Activated CD4-positive, alpha-beta T cell treated with anti-CD3 and anti-CD28 coated beads, Interleukin-2, amount 50 U/mL, for 1 hour (primary cell): ENCODE results near the gene SPOCK1.

Experiments
- DNase-seq: peaks from one replicate; pipeline ENCODE4 v3.0.0-alpha.2; 2020

Gene SPOCK1

DNA sequence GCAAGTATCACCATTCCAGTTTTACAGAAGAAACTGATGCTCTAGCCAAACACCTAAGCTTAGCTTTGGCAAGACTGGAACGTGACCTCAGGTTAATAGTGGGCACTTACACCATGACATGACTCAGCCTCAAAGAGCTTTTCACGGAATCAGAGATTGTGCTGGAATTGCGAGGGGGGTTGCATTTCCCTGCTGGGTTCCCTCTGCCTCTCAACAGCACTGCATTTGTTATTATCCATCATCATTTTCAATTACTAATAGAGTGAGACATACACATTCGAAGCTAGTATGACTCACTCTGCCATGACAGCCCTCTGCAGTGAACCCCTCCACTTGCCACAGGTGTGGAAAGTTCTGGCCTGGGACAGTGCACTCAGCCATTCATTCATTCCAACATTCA is 8.0 kb downstream of the SPOCK1 start:
- no peak for DNase-seq

DNA sequence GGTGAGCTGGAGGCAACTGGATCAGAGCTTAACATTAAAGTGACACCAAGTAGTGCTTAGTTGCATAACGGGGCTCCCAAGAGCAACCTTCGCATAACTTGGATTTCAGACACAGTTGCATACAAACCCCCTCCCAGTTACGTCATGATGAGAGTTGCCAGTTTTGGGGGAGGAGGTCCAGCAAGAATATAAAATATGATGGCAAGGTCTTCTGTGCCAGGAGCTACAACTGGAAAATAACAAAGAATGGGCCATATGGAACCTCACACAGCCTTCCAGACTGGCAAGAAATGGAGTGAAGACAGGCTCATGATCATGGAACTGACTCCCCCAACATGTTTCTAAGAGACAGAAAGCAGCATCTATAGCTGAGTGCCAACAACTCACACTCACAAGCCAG is 8.5 kb downstream of the SPOCK1 start:
- DNase-seq = no peak

DNA sequence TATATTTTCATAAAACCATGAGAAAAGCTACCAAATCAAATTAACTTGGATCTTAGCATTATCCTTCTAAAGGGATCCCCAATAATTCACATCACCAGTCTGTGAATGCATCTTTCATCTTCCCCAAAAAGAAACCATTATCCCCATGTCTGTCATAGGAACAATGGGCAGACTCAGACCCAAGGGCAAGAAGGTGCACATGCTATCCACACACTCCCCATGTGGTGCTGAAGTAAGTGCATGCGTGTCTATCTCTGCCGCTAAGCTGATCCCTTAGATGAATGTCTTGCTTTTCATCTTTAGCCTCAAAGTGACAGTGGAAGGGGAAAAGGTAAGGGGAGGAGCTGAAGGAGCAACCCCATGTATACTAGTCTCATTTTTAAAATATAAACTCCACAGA is 10.2 kb downstream of the SPOCK1 start:
- no peak for DNase-seq

DNA sequence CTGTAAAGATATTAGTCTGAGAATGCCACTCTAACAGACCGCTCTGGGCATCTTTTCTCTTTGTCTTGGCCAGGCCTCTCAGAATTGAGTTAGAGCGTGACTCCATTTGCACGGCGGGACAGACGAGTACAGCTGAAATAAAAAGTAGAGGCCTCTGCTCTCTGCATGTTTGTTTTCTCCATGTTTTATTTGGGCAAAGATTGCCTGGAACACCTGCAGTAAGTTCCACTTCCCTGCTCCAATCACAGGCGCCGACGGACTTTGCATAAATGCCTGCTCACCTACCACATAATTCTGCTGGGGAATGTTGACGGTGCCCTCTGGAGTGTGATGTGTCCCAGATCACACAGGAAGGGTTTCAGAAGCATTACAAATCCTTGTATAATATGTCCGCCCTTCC is 10.6 kb downstream of the SPOCK1 start:
- no peak for DNase-seq

DNA sequence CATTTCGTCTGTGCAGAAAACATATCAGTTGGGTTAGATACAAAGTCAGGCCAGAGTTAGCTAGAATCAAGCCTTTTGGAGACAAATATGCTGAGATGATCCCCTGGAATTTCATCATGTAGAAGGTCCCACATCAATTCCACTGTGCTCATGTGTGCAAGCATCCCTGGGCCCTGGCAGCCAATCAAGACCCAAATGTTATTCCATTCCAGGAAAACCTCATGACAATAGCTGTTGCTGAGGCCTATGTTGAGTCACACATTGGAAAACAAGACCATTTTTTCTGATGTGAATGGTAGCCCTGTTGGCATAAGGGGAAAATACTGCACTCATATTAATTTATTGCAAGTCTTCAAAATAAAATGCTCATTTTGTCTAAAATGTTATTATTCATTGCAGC is 11.5 kb downstream of the SPOCK1 start:
- no peak for DNase-seq

DNA sequence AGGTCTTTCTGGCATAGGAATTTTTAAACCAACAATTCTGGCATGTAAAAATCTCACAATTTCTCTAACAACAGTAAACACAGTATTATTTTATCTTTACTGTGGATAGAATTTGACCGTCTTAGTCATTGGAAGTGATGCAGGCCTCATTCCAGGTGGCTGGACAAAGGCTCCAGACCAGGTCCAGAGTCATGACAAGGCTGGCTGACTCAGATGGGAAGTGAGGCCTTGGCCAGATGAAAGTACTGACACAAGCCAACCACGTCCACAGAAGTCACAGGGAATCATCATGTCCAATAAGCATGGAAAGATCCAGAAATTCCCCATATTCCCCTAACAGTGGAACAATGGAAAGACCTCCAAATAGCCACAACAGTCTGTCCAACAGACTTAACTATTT is 12.4 kb downstream of the SPOCK1 start:
- DNase-seq = no peak

DNA sequence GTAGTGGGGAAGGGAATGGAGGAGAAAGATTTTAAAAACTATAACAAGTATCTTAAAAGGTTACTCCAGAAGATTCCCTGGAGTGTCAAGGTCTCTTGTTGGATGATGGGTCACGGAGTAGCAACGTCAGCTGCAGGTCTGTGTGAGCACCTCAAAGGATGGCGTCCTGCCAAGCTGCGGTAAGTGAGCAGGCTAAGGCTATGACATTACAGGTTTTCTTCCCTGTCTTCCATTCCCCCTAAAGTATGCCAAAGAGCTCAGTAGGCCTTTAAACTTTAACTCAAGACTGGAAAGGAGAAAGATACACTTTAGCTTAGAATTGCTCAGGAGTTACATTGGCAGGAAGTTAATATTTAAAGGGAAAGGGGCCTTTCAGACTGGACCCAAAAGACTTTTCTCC is 17.5 kb downstream of the SPOCK1 start:
- no peak for DNase-seq

DNA sequence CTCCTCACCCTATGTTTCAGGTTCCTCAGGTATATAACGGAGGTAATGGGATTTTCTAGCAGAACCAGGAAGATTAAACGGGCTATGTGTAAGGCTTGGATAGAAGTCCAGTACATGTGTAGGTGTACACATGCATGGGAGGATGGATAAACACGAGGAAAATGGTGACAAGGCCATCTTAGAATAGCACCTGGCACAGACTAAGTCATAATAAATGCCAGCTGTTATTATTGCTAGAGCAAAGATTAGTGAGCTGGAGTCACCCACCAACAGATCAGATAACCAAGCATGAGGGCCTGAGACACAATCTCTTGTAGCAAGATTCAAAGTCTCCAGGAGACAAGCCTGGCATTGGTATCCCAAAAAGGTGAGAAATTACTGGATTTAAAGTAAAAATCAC is 21.1 kb downstream of the SPOCK1 start:
- DNase-seq = no peak

DNA sequence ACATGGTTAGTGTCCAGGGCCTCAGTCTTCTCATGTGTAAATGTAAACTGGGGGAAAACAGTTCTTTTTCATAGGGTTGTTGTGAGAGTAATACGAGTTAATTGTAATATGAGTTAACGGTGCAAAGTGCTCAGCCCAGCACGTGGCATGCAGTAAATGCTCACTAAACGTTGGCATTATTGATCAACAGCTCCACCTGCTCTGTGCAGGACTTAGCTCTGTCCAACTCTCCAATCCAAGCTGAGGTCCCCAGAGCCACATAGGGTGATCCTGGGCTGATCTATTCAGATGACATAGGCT is 28.3 kb downstream of the SPOCK1 start:
- no peak for DNase-seq

DNA sequence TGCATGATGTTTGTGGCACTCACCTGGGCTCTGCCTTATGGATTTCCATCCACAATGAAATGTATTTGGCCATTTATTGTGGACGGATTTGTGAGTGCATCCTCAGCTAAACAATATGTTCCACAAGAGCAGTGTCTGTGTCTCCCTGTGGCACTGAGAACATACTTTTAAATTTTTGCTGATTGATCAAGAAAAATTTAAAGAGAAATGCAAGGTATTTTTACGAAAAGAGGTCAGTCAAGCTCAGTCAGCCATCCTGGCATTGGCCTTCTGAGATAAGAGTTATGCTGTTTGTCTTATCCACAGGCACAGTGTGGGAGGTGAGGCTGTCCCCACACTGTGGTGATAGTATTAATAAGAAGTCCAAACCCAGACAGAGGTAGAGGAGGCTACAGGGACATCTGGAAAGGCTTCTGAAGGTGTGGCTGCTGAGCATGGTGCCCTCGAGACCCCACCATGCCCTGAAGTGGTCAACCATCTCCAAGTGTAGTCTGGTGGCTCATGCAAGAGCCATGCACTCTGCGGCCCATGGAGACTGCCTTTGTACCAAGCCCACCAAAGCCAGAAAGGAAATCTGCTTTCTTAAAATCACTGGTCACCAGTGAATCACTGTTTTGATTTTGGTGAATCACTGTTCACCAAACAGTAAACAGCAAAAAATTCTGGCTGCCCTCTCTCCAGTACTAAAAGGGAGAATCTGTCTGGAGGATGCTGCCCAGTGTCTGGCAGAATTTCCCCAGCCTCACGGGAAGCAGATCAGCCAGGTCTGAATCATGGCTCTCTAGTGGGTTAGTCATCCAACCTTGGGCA is 28.8 kb downstream of the SPOCK1 start:
- no peak for DNase-seq

DNA sequence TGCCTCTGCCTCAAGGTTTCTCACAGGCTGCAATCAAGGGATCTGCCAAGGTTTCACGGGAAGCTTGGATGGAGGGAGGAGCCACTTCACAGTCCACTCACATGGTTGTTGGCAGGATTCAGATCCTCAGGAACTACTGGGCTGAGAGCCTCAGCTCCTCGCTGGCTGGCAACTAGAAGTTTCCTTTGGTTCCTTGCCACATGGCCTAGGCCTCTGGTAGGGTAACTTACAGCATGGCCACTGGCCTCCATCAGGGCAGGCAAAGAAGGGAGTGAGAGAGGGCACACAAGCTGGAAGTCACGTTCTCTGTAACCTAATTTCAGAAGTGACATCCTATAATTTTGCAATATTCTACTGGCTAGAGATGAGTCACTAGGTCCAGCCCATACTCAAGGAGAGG is 32.2 kb downstream of the SPOCK1 start:
- DNase-seq = no peak

DNA sequence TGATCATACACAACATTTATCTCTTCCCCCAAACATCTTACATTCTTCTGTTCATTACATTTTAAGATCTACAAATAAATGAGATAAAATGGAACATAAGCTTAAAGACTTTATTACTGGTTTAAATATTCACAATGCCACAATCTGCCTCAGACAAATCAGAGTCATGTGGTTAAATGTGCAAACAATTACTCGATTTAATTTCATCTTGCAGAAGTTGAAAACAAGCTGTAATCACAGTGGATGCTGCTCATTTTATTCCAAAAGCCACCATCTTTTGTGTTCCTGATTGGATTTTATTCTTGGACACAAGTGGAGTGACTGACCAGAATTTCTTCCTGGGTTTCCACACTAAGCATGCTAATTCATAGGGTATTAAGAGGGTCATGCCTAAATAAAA is 33.2 kb downstream of the SPOCK1 start:
- DNase-seq = no peak

DNA sequence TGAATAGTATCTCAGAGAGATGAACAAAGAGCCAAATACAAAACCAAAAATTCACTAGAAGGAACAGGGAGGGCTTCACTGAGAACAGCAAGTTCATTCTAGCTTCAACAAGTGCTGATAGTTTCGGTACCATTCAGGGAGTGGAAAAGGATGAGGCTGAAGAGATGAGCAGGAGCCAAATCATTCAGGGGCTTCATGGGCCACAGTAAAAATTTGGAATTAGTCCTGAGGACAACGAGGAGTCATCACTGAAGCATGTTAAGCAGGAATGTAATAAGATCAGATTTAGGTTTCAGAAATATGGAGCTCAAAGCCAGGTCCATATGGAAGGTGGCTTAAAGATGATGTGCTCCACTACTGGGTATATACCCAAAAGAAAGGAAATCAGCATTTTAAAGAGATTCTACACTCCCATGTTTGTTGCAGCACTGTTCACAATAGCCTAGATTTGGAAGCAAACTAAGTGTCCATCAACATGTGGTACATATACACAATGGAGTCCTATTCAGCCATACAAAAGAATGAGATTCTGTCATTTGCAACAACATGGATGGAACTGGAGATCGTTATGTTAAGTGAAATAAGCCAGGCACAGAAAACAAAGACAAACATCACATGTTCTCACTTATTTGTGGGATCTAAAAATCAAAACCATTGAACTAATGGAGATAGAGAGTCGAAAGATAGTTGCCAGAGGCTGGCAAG is 36.2 kb downstream of the SPOCK1 start:
- DNase-seq = no peak

DNA sequence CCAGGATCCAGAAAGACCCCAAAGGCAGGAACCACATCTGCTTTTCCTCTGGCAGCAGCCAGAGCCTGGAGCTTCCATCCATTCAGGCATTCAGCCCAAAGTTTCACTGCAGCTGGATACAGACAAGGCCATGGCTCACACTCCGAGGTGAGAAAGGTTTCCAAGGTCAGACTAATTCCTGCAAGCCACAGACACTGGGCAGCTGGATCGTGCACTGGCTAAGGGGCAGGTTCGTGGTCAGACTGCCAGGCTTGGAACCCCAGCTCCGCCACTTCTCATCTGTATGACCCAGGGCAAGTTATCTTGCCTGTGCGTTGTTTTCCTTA is 36.9 kb downstream of the SPOCK1 start:
- DNase-seq = no peak

DNA sequence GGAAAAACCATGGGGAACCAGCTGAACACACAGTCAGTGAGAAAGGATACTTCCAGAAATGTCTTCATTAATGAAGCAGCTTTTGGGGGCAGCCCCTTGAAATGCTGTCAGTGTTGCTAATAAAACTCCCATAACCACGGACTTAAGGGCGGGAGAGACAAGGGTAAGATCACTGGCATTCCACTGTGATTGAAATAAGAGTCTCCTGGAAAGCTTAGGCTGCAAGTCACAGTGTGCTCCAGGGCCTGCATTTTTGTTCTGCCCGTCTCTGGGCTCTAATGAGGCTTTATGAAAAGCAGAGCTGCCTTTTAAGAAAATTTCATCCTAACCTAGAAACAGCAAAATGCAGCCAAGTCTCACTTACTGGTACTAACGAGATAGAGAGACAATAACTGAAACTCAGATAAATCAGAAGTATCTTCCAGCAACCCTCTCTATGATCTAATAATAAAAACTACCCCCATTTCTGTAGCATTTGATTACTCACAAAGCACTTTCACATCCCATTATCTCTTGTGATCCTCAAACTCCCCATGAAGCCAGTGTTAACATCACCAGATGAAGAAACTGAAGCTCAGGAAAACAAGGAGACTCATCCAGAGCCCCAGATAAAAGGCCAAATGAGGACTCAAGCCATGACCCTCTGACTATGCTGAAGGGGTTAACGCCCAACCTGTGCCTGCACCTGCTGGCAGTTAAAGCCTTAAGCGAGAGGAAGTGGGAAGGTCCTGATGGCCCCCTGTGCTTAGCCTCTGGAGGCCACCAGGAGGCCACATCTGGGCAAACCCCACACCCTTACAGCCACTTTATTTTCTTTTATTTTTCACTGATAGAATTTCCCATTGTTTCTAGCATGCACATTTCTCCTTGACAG is 37.5 kb downstream of the SPOCK1 start:
- DNase-seq = no peak

DNA sequence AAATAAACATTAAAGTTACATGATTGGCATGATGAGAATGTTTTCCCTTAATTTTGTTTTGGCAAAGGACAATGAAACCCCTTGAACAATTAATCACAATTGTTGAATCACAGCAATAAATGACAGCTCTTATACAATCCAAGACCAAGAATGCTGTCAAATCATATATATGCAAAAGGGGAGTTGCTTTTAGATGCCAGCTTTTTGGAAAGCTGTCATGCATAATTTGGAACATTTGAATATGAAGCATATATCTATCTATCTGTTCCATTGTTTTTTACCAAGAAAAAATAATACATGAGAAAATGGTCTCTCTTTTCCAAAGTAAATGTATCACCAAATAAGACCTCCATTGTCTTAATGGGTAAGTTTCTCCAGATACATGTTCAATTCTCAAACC is 44.5 kb downstream of the SPOCK1 start:
- no peak for DNase-seq

DNA sequence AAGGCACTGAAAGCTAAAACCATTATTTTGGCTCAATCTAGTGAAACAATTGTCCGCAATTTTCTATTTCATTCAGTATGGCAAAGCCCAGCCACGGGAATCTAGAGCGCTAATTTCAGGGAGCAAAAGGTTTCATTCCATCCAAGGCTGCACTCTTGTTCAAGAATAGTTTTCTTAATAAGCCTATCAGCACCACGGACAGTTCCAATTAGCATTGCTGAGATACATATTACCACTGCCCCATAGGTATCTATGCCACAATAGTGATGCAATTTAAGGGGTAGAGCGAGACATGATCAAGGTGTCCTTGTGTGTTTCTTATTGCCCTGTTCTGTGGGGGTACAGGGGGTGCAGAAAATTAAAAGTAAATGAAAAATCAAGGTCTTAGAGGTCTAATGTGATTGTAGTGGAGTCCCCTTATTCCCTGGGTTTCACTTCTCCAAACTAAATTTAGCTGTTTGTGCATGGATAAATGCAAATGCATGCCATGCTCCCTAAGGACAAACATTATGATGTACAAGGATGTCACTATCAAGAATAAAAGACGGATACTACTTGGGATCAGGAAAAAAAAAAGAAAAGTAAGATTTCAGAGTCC is 45.5 kb downstream of the SPOCK1 start:
- no peak for DNase-seq

DNA sequence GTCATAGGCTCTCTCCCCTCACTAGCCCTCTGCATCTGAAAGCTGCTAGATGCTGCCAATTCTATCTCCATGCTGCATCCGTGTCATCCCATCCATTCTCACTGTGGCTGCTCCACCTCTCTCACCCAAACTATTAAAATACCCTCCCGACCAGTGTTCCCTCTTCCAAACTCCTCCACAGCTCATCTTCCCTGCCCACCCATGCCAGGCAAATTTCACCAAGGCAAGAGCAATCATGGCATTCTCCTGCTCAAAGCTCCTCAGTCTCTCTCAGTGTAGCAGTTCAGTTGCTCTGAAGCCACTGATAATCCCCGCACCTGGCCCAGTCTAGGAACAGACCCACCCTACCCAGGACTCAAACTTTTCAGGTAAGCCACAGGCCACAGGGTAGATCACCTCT is 48.4 kb downstream of the SPOCK1 start:
- DNase-seq = no peak

DNA sequence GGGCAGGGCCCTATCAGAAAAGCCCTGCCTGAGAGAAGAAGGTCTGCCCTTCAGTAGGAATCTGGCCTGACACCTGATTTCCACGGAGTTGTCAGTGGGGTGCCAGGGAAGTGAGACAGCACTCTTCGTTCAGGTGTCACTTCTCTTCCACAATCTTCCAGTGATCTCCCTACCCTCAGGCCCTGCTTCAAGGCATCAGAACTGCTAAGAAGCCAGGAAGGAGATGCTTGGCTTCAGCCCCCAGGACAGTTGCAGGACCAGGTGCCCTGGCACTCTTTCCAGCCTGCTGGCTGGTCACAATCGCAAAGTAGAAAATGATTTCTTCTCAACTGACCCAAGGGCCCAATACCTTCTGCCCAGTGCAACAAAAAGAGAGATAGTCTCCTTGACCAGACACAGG is 50.3 kb downstream of the SPOCK1 start:
- DNase-seq = no peak

DNA sequence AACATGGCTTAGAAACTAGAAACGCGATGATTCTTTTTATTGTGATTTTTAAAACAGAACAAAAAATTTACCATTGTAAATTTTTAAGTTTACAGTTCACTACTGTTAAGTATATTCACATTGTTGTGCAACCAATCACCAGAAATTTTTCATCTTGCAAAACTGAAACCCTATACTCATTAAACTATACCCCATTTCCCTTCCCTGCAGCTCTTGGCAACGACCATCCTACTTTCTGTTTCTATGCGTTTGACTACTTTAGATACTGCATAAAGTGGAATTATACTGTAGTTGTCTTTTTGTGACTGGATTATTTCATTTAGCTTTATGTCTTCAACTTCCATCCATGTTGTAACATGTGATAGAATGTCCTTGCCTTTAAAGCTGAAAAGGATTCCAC is 52.5 kb downstream of the SPOCK1 start:
- no peak for DNase-seq

DNA sequence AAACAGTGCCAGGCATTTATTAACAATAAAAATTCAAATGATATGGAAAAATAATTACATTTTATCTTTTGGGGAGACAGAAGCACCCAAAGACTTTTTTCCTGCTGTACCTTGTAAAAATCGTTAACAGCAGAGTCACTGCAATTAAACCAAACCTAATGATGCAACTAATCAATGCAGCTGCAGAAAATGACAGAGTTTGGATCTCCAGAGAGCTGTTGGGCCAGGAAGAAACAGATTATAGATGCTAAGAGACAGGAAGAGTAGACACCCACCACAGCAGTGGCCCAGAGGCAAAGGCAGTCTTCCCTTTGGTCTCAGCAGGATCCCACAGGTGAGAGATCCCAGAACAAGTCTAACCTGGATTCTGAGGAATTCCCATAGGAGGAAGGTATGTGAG is 53.0 kb downstream of the SPOCK1 start:
- DNase-seq = no peak

DNA sequence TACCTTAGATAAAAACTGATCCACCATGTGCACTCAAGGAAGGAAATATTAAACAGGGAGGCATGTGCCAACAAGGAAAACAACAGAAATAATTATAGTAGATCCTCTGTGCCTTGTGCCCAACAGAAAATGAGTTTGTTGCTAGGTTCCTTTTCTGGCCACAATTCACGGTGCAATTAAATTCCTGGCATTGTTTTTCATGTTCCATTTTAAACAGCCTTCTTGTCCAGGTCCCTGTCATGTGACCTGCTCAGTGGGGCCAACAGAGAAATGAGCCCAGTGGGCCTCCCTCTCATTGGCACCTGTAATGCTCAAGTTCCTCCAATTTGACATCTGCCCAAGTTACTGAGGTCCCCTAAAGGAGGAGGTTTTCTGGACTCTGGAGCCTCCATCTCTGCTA is 56.5 kb downstream of the SPOCK1 start:
- DNase-seq = no peak

DNA sequence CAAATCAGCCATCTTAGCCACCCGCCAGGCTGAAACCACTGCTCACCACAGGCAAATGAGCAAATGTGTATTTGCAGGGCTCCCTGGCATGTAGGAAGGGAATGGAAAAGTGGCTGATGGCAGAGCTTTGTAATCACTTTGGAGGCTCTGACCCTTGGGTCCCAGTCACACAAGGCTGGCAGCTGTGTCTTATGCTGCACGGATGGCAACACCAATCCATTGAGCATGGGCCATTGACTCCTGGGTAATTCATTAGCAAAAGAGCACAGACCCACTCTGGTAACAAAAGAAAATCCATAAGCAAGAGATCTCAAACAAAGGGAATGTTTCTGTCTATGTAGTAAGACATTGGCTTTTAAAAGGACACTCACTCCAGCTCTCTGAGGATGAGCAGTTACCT is 57.6 kb downstream of the SPOCK1 start:
- no peak for DNase-seq

DNA sequence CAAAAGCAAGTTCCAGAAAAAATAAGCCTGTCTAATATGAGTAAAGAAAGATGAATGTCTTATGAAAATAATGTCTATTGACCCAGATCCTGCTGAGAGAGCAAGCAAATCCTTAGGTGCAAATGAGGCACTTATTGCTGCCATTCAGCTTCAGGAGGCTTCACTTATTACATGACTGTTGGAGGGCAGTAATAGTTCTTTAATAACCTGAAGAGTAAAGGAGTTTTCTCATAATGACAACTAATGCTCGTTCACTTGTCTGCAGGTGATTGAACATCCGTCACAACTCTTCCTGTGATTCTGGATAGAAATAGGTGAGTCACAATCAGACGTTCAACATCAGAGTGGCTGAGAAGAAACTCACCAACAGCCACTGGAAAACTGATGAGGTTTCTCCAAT is 58.3 kb downstream of the SPOCK1 start:
- DNase-seq = no peak
